Cardiac ventricle fibroblast (primary cell): Measurements from ENCODE around the gene CLDN8. TPM values are rescaled to one million over a fixed set of nuclear protein-coding genes. Genes with fewer than 3 reads are reported as not detected.

ENCODE experiments used
- total RNA-seq: library from RNA; depleted of rRNA; stranded (reverse); fragments of >200 nt; gene quantifications from 2 replicates; pipeline ENCODE4 v1.2.3, GENCODE V29; 2015

CLDN8 gene
- total RNA-seq = not detected in 2 replicates

DNA sequence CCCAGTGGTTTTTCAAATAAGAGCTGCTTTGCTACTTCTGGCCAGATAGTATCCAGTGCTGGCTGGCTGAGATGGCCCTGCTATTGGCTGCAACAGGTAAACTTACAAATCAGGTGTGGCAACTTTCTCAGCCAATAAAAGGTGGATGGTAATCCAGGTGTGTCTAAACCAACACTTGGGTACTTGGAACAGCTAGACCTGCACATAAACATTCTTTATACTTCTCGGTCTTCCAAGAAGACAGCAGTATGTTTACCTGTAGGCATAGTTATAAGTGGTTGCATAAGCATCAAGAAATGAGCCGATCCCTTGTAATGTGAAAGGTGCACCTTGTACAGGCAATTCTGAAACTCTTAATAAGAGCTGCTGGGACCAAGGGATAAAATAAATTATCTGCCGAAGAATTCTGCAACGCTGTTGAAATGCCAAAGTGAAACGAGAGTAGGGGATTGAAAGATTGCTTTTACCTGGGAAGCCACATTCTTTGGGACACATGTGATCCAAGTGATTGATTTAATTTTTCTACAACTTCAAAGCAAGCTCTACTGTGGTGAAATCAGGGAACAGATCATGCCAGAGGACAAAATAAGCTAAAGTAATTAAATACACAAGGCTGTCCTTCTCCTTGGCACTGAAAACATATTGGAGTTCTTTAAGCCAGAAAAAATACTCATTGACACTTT is at the start of gene CLDN8:
Gene CLDN8 (minus strand): TSS at position 57 of the 683 bp plus-strand sequence. CDS start 172 bp downstream, outside the sequence.

DNA sequence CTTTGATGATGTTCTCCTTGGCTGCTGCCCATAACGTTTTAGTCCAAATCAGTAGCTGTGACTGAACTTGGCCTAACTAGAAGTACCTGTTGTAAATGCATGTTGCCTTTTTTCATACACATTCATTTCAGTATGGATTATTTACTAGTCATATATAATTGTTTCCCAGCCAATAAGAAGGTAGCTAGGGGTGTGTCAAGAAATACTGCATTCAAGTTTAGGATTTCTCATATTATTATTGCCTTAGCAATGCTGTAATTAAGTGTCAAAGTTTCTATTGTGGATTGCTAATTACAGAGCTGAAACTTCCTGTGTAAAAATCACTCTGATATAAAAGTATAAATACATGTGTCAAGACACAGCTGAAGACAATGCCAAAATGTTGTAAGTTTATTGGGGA is 49.2 kb downstream of the CLDN8 start, which contains the start of gene CLDN17:
Gene CLDN17 (minus strand): TSS at position 101 of the 400 bp plus-strand sequence. CDS start 188 bp downstream, outside the sequence.

Other genes starting within 250 kb of the CLDN8 start
- not detected in 2 replicates for gene CLDN17, start 49.3 kb downstream of the CLDN8 start, total RNA-seq
- not detected in 2 replicates for gene KRTAP24-1, start 66.9 kb upstream of the CLDN8 start, total RNA-seq
- gene KRTAP25-1, start 73.4 kb upstream of the CLDN8 start, total RNA-seq = not detected in 2 replicates
- not detected in 2 replicates for gene KRTAP26-1, start 104.2 kb upstream of the CLDN8 start, total RNA-seq
- not detected in 2 replicates for gene KRTAP27-1, start 121.6 kb upstream of the CLDN8 start, total RNA-seq
- gene KRTAP23-1, start 132.5 kb upstream of the CLDN8 start, total RNA-seq = not detected in 2 replicates
- gene KRTAP13-2, start 156.2 kb upstream of the CLDN8 start, total RNA-seq = not detected in 2 replicates
- not detected in 2 replicates for gene KRTAP13-1, start 179.9 kb upstream of the CLDN8 start, total RNA-seq
- not detected in 2 replicates for gene KRTAP13-3, start 209.8 kb upstream of the CLDN8 start, total RNA-seq
- gene KRTAP13-4, start 214.1 kb upstream of the CLDN8 start, total RNA-seq = not detected in 2 replicates
- gene KRTAP15-1, start 224.2 kb upstream of the CLDN8 start, total RNA-seq = not detected in 2 replicates